Endothelial cell of umbilical vein (primary cell): ENCODE results near the gene ABLIM1. TPM values are rescaled to one million over a fixed set of nuclear protein-coding genes. Genes with fewer than 3 reads are reported as not detected.

Experiments used
- BruUV-seq: library from RNA; stranded (reverse); fragments of 400-500 nt; replicated peaks from 2 replicates; lab custom pipeline; 2021; lab: Mats Ljungman, UMichigan
- CTCF ChIA-PET: fragments of 300-600, 350-600 bp; sonication (Branson Sonifier 250); formaldehyde crosslinking; loops from one replicate; lab custom pipeline; 2021; ENCODE audit warnings: antibody characterized with exemption, inconsistent platforms; lab: Charles Lee
- POLR2A ChIA-PET: fragments of 300-600, 350-600 bp; sonication (Branson Sonifier 250); formaldehyde crosslinking; loops from one replicate; lab custom pipeline; 2021; ENCODE audit warnings: antibody characterized with exemption, inconsistent platforms; lab: Charles Lee
- DNase-seq: peaks from one replicate; pipeline ENCODE4 v3.0.0-alpha.2; 2011; ENCODE audit warnings: low read depth, low spot score
- FAIRE-seq: peaks from 2 replicates; lab custom pipeline; 2011; peaks lifted over from hg19 to GRCh38; lab: Jason Lieb, UNC
- H2AFZ ChIP-seq: 2 replicates; pipeline ENCODE4 v1.6.0; 2012; ENCODE audit warnings: low read depth, low read length, control low read depth, inconsistent platforms
- H3K27ac ChIP-seq: 2 replicates; pipeline ENCODE4 v1.5.1; 2011; ENCODE audit warnings: low read depth, mild to moderate bottlenecking, control low read depth, low read length, moderate library complexity; ENCODE audit not compliant: insufficient read depth
- H3K27me3 ChIP-seq, 2 experiments: 2 replicates each; pipeline versions ENCODE4 v1.6.0 to v1.6.1; 2011; ENCODE audit warnings: low read length in 2 of 2, mixed read lengths in 1 of 2; ENCODE audit not compliant: control insufficient read depth in 2 of 2, insufficient read depth in 2 of 2
- H3K36me3 ChIP-seq, 2 experiments: 2 replicates in 1 of 2; 3 replicates in 1 of 2; pipeline ENCODE4 v1.5.1; 2011; ENCODE audit warnings: low read length in 2 of 2, mild to moderate bottlenecking in 1 of 2, moderate library complexity in 1 of 2; ENCODE audit not compliant: control insufficient read depth in 2 of 2, insufficient read depth in 2 of 2; ENCODE audit errors: extremely low read depth in 1 of 2
- H3K4me1 ChIP-seq: 3 replicates; pipeline ENCODE4 v1.5.1; 2011; ENCODE audit warnings: mild to moderate bottlenecking, low read length; ENCODE audit not compliant: control insufficient read depth, insufficient read depth; ENCODE audit errors: extremely low read depth
- H3K4me2 ChIP-seq: 2 replicates; pipeline ENCODE4 v1.6.1; 2011; ENCODE audit warnings: low read length, control low read depth, mixed read lengths; ENCODE audit not compliant: insufficient read depth
- H3K4me3 ChIP-seq, 3 experiments: fragments of 200-600 bp in 1 of 3; sonication (generic), shearing (Covaris generic) in 1 of 3; replicated peaks in 1 of 3; 2 replicates each; pipeline ENCODE4 v1.5.1; 2011 to 2016; ENCODE audit warnings: control low read depth in 3 of 3, low read length in 3 of 3, mild to moderate bottlenecking in 2 of 3, inconsistent platforms in 1 of 3, low read depth in 1 of 3, moderate library complexity in 1 of 3; ENCODE audit not compliant: insufficient read depth in 1 of 3
- H3K79me2 ChIP-seq: 2 replicates; pipeline ENCODE4 v1.6.0; 2012; ENCODE audit warnings: low read length, inconsistent platforms; ENCODE audit not compliant: control insufficient read depth, insufficient read depth
- H3K9ac ChIP-seq: replicated peaks from 2 replicates; pipeline ENCODE3; 2011; ENCODE audit warnings: low read length, control low read depth; ENCODE audit not compliant: insufficient read depth; ENCODE audit errors: extremely low read depth
- H3K9me1 ChIP-seq: replicated peaks from 3 replicates; pipeline ENCODE4 v1.6.0; 2011; ENCODE audit warnings: mild to moderate bottlenecking, low read length; ENCODE audit not compliant: control insufficient read depth, insufficient read depth; ENCODE audit errors: extremely low read depth
- H3K9me3 ChIP-seq: replicated peaks from 2 replicates; pipeline ENCODE4 v1.5.1; 2012; ENCODE audit warnings: low read length, inconsistent platforms; ENCODE audit not compliant: control insufficient read depth, insufficient read depth
- H4K20me1 ChIP-seq: replicated peaks from 2 replicates; pipeline ENCODE3; 2011; ENCODE audit warnings: mild to moderate bottlenecking, low read length; ENCODE audit not compliant: control insufficient read depth, insufficient read depth; ENCODE audit errors: extremely low read depth
- EZH2 ChIP-seq: IDR thresholded peaks from 2 replicates; pipeline ENCODE4 v1.6.1; 2012; ENCODE audit warnings: borderline replicate concordance, low read depth, mild to moderate bottlenecking, moderate library complexity, low read length, inconsistent platforms; ENCODE audit not compliant: severe bottlenecking
- FOS ChIP-seq: IDR thresholded peaks from 2 replicates; pipeline ENCODE4 v1.6.1; 2011; ENCODE audit warnings: mild to moderate bottlenecking, low read length, moderate library complexity, borderline replicate concordance; ENCODE audit not compliant: insufficient read depth
- GATA2 ChIP-seq: IDR thresholded peaks from 2 replicates; pipeline ENCODE4 v1.7.0; 2011; ENCODE audit warnings: low read depth, mild to moderate bottlenecking, moderate library complexity, mixed read lengths, low read length; ENCODE audit not compliant: insufficient read length, insufficient read depth
- JUN ChIP-seq: IDR thresholded peaks from 2 replicates; pipeline ENCODE4 v1.6.1; 2011; ENCODE audit warnings: borderline replicate concordance, low read depth; ENCODE audit not compliant: insufficient read length, insufficient read depth
- MYC ChIP-seq: IDR thresholded peaks from one replicate; pipeline ENCODE4 v1.6.1; 2011; ENCODE audit warnings: mild to moderate bottlenecking, low read depth, low read length
- POLR2A ChIP-seq: IDR thresholded peaks from 2 replicates; pipeline ENCODE4 v1.6.1; 2012; ENCODE audit warnings: low read depth, mild to moderate bottlenecking, control low read depth, low read length
- POLR2AphosphoS5 ChIP-seq: IDR thresholded peaks from 2 replicates; pipeline ENCODE4 v1.6.1; 2012; ENCODE audit warnings: low read depth, mild to moderate bottlenecking, control low read depth, low read length, moderate library complexity; ENCODE audit not compliant: insufficient read depth
- dilution Hi-C: fragments of 300-500 bp; cut with MboI; formaldehyde crosslinking; loops from one replicate; pipeline ENCODE4 v1.15.0; 2019; ENCODE audit warnings: low sequenced_read_pairs; ENCODE audit not compliant: extremely low pct_ligation_motif_present
- intact Hi-C: fragments of 100-400 bp; cut with micrococcal nuclease; formaldehyde crosslinking; loops from one replicate; pipeline ENCODE4 v1.10.0; 2022
- polyA plus RNA-seq, 4 experiments: library from polyadenylated mRNA; depleted of rRNA in 3 of 4; stranded (reverse) in 3 of 4; unstranded in 1 of 4; fragments of >200 nt; gene quantifications; 2 replicates each; pipeline versions ENCODE4 v1.2.1 to v1.2.3, GENCODE V29; 2011 to 2012; ENCODE audit warnings: missing spikeins in 1 of 4
- total RNA-seq: library from RNA; stranded (reverse); gene quantifications from 2 replicates; pipeline ENCODE4 v1.2.3, GENCODE V29; 2021
- TF ChIP-seq, protein P1 (sequence below), 2 donors: IDR thresholded peaks; 1 replicate in 1 of 2; 2 replicates in 1 of 2; pipeline ENCODE4 v1.5.1; 2011; ENCODE audit warnings: low read length in 2 of 2, mild to moderate bottlenecking in 2 of 2, moderate library complexity in 2 of 2, control low read depth in 1 of 2, inconsistent platforms in 1 of 2, low read depth in 1 of 2; ENCODE audit not compliant: insufficient read depth in 1 of 2; ENCODE audit errors: extremely low read depth in 1 of 2
- TF ChIP-seq, protein P2 (sequence below): IDR thresholded peaks from 2 replicates; pipeline ENCODE4 v1.6.1; 2011; ENCODE audit not compliant: insufficient read depth, insufficient read length

ABLIM1 gene
- total and polyA plus RNA-seq, 2 donors (not counting 3 experiments of a cell fraction or from before 2014, with no cell fraction given): 128 to 235 TPM

- dilution Hi-C loops (no loop called here), intact Hi-C loops (no loop called here)
- H4K20me1 ChIP-seq: no peaks in the 10 kb centered on the region
- H3K27ac ChIP-seq: no peak overlapping the region
- H3K9ac ChIP-seq: no peak overlapping the region
- H3K4me3 ChIP-seq: no peak overlapping the region
- H3K9me1 ChIP-seq: no peaks in the 10 kb centered on the region
- peaks cover 0 to 4% of the 10 kb centered on the region in 2 experiments for H3K36me3 ChIP-seq
- no peaks in the 10 kb centered on the region for H3K27me3 ChIP-seq
- H3K4me1 ChIP-seq: peaks cover 2% of the 10 kb centered on the region
- H3K4me2 ChIP-seq: no peak overlapping the region
- ChIA-PET CTCF (interaction anchor here (1.0 to 2.2 kb wide), 3 partner anchors 9 to 211 kb away, joined by 3 to 8 read pairs (median 4); no protein-coding TSS in a partner anchor), POLR2A (no interaction called here)
- no peak for DNase-seq
- no peak for FAIRE-seq
- no peak overlapping the region for H2AFZ ChIP-seq
- H3K9me3 ChIP-seq: no peaks in the 10 kb centered on the region
- BruUV-seq: no TSS peak
- H3K79me2 ChIP-seq: no peaks in the 10 kb centered on the region
- TF ChIP-seq GATA2 (no peak), POLR2A (no peak), EZH2 (no peak), FOS (no peak), POLR2AphosphoS5 (no peak), MYC (no peak)
These were observed 142.7 kb downstream of the ABLIM1 start for GRCh38 chr10:114515298-114515914.

- intact Hi-C loops (no loop called here), dilution Hi-C loops (no loop called here)
- no peak for DNase-seq
- ChIA-PET POLR2A (no interaction called here), CTCF (interaction anchor here (1.0 to 1.7 kb wide), 2 partner anchors 13 to 42 kb away, joined by 4 to 9 read pairs; no protein-coding TSS in a partner anchor)
- Histone ChIP-seq H3K79me2 (no peaks in the 10 kb centered on the region), H3K36me3 (peaks cover 0 to 5% of the 10 kb centered on the region in 2 experiments), H3K4me1 (no peaks in the 10 kb centered on the region), H2AFZ (no peak overlapping the region), H3K4me2 (no peak overlapping the region), H3K27me3 (no peaks in the 10 kb centered on the region), H3K9ac (no peak overlapping the region), H3K9me3 (no peaks in the 10 kb centered on the region), H3K9me1 (no peaks in the 10 kb centered on the region), H3K4me3 (no peak overlapping the region), H3K27ac (no peak overlapping the region), H4K20me1 (no peaks in the 10 kb centered on the region)
- no TSS peak for BruUV-seq
- no peak for FAIRE-seq
- no peak for TF ChIP-seq GATA2
- TF ChIP-seq EZH2: no peak
- TF ChIP-seq, protein P1, sequence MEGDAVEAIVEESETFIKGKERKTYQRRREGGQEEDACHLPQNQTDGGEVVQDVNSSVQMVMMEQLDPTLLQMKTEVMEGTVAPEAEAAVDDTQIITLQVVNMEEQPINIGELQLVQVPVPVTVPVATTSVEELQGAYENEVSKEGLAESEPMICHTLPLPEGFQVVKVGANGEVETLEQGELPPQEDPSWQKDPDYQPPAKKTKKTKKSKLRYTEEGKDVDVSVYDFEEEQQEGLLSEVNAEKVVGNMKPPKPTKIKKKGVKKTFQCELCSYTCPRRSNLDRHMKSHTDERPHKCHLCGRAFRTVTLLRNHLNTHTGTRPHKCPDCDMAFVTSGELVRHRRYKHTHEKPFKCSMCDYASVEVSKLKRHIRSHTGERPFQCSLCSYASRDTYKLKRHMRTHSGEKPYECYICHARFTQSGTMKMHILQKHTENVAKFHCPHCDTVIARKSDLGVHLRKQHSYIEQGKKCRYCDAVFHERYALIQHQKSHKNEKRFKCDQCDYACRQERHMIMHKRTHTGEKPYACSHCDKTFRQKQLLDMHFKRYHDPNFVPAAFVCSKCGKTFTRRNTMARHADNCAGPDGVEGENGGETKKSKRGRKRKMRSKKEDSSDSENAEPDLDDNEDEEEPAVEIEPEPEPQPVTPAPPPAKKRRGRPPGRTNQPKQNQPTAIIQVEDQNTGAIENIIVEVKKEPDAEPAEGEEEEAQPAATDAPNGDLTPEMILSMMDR (IDR thresholded peaks at IDR 0.05; ENCODE audit: extremely low read depth in 1 of 2, insufficient read depth in 1 of 2, low read depth in 1 of 2, low read length in 2 of 2): no peak
- TF ChIP-seq, protein P2, sequence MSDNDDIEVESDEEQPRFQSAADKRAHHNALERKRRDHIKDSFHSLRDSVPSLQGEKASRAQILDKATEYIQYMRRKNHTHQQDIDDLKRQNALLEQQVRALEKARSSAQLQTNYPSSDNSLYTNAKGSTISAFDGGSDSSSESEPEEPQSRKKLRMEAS: no peak
- TF ChIP-seq FOS: no peak
- TF ChIP-seq JUN: no peak
- no peak for TF ChIP-seq MYC
- TF ChIP-seq POLR2AphosphoS5: no peak
- no peak for TF ChIP-seq POLR2A
These were observed 144.7 kb downstream of the ABLIM1 start for GRCh38 chr10:114513381-114513792.
